ENCODE measurements around the gene GJD3.

GJD3 gene

GRCh38 chr17:40366861-40367518 lies 2.5 kb upstream of the GJD3 start:
- DNase-seq, result no peak

- DNase-seq, result no peak
Observed at GRCh38 chr17:40366076-40366860, 1.7 kb upstream of the GJD3 start.

GRCh38 chr17:40364906-40365305 lies 369 bp upstream of the GJD3 start:
- no peak for DNase-seq

GRCh38 chr17:40363111-40363827 lies 1.3 kb downstream of the GJD3 start:
- peak; percentile 21 for DNase-seq

GRCh38 chr17:40362696-40363110 lies 1.8 kb downstream of the GJD3 start:
- DNase-seq, result peak; percentile 95

- DNase-seq, result no peak
Observed at GRCh38 chr17:40361925-40362695, 2.4 kb downstream of the GJD3 start.

GRCh38 chr17:40361063-40361924 lies 3.2 kb downstream of the GJD3 start:
- DNase-seq, result no peak

- no peak for DNase-seq
Observed at GRCh38 chr17:40360091-40360490, 4.4 kb downstream of the GJD3 start.

GRCh38 chr17:40358323-40359038 lies 6.1 kb downstream of the GJD3 start:
- DNase-seq, result peak; percentile 95

- no peak for DNase-seq
Observed at GRCh38 chr17:40356990-40357881, 7.3 kb downstream of the GJD3 start.

- DNase-seq, result no peak
Observed at GRCh38 chr17:40355804-40356758, 8.5 kb downstream of the GJD3 start.

- DNase-seq, result peak; percentile 93
Observed at GRCh38 chr17:40355123-40355803, 9.3 kb downstream of the GJD3 start.

- no peak for DNase-seq
Observed at GRCh38 chr17:40354221-40355122, 10.1 kb downstream of the GJD3 start.

GRCh38 chr17:40352779-40353394 lies 11.7 kb downstream of the GJD3 start:
- DNase-seq, result no peak

GRCh38 chr17:40352237-40352778 lies 12.2 kb downstream of the GJD3 start:
- DNase-seq, result no peak

All from 8988T (cell line).